Endodermal cell (in vitro differentiated cells): Measurements from ENCODE around the gene SIGLEC15. TPM values are rescaled to one million over a fixed set of nuclear protein-coding genes. Genes with fewer than 3 reads are reported as not detected.

ENCODE experiments used
- DNase-seq: peaks from one replicate; pipeline ENCODE4 v3.0.0-alpha.2; 2017
- H3K27ac ChIP-seq: 2 replicates; pipeline ENCODE4 v1.5.1; 2013; ENCODE audit warnings: mild to moderate bottlenecking, low read depth, low read length, moderate library complexity
- H3K27me3 ChIP-seq: 2 replicates; pipeline ENCODE4 v1.6.1; 2013; ENCODE audit warnings: mild to moderate bottlenecking, low read length, moderate library complexity; ENCODE audit not compliant: insufficient read depth, control insufficient read depth, poor library complexity, severe bottlenecking
- H3K36me3 ChIP-seq: 2 replicates; pipeline ENCODE4 v1.7.0; 2013; ENCODE audit warnings: mild to moderate bottlenecking, low read length, moderate library complexity; ENCODE audit not compliant: control insufficient read depth, insufficient read depth
- H3K4me1 ChIP-seq: one replicate; pipeline ENCODE4 v1.7.0; 2013; ENCODE audit warnings: low read length; ENCODE audit not compliant: control insufficient read depth, insufficient read depth
- H3K4me3 ChIP-seq: 2 replicates; pipeline ENCODE4 v1.5.1; 2013; ENCODE audit warnings: mild to moderate bottlenecking, low read length, moderate library complexity
- H3K9ac ChIP-seq: 2 replicates; pipeline ENCODE4 v1.6.1; 2013; ENCODE audit warnings: mild to moderate bottlenecking, low read length, moderate library complexity; ENCODE audit not compliant: poor library complexity, severe bottlenecking; ENCODE audit errors: extremely low read depth
- H3K9me3 ChIP-seq: 2 replicates; pipeline ENCODE4 v1.6.1; 2013; ENCODE audit warnings: mild to moderate bottlenecking, low read length, moderate library complexity; ENCODE audit not compliant: control insufficient read depth
- H3K27ac Mint-ChIP-seq: 2 replicates; pipeline ENCODE4 v1.8.0; 2020; ENCODE audit warnings: mixed read lengths
- H3K27me3 Mint-ChIP-seq: 2 replicates; pipeline ENCODE4 v1.8.0; 2021; ENCODE audit warnings: mild to moderate bottlenecking, mixed read lengths; ENCODE audit not compliant: insufficient read depth
- H3K36me3 Mint-ChIP-seq: 2 replicates; pipeline ENCODE4 v1.8.0; 2020; ENCODE audit warnings: low read depth, mixed read lengths
- H3K4me1 Mint-ChIP-seq: 2 replicates; pipeline ENCODE4 v1.8.0; 2020; ENCODE audit warnings: mixed read lengths
- H3K4me3 Mint-ChIP-seq: 2 replicates; pipeline ENCODE4 v1.8.0; 2020; ENCODE audit warnings: mild to moderate bottlenecking, moderate library complexity, mixed read lengths
- H3K9me3 Mint-ChIP-seq: 2 replicates; pipeline ENCODE4 v1.8.0; 2020; ENCODE audit warnings: mild to moderate bottlenecking, mixed read lengths
- WGBS, 2 experiments: methylation state at CpG; one replicate each; pipeline versions ENCODE4 v1.1.5 to v1.1.7; 2013; ENCODE audit warnings: missing lambda C conversion rate in 2 of 2, mixed read lengths in 1 of 2; ENCODE audit not compliant: insufficient coverage in 1 of 2, insufficient read length in 1 of 2; 5-methylcytosine and 5-hydroxymethylcytosine counted together
- total RNA-seq, 2 donors: library from RNA; stranded (reverse); fragmentation: NEBNext Ultra II Directional in 1 of 2; extraction: Animal tissue kit (Norgen Biotek cat#: 25700) in 1 of 2; gene quantifications; 2 replicates in 1 of 2; 3 replicates in 1 of 2; pipeline ENCODE4 v1.2.1, GENCODE V29; 2021
- TF ChIP-seq, protein P1 (sequence below): fragments of 200-600 bp; sonication (generic); conservative IDR thresholded peaks from 2 replicates; pipeline ENCODE4 v1.5.0; 2021; ENCODE audit warnings: antibody characterized with exemption, mild to moderate bottlenecking

Gene SIGLEC15
- total RNA-seq, 2 donors from 2014 or later = not detected

DNA sequence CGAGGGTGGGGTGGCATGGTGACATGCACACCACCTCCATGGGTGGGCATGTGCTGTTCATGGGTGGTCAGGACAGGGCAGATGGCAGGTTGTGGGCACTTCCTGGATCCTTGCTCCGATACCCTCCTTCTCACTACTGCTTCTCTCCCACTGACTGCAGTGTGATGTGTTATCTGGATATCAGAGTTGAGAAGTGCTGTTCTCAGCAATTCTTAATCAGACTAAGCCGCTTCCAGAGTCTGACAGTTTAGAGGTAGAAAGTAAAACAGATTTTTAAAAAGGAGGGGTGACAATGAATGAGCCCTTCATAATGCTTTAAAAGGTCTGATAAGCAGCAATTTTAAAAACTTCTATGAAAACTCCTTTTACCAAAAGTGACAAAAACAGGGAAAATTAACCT is 33.9 kb downstream of the SIGLEC15 start:
- 96 to 100% methylated on average over 1 to 3 of the region's 3 CpGs for WGBS, 2 experiments
- Mint-ChIP-seq H3K4me1 (peaks cover 2% of the 10 kb centered on the region), H3K9me3 (no peaks in the 10 kb centered on the region), H3K27ac (no peak overlapping the region), H3K4me3 (no peak overlapping the region), H3K27me3 (no peaks in the 10 kb centered on the region), H3K36me3 (peaks cover 81% of the 10 kb centered on the region)
- Histone ChIP-seq H3K27me3 (no peaks in the 10 kb centered on the region), H3K4me3 (no peak overlapping the region), H3K4me1 (no peaks in the 10 kb centered on the region), H3K36me3 (peaks cover 77% of the 10 kb centered on the region), H3K9ac (no peak overlapping the region), H3K27ac (no peak overlapping the region), H3K9me3 (peaks cover under 1% of the 10 kb centered on the region)
- DNase-seq = no peak
- TF ChIP-seq, protein P1, sequence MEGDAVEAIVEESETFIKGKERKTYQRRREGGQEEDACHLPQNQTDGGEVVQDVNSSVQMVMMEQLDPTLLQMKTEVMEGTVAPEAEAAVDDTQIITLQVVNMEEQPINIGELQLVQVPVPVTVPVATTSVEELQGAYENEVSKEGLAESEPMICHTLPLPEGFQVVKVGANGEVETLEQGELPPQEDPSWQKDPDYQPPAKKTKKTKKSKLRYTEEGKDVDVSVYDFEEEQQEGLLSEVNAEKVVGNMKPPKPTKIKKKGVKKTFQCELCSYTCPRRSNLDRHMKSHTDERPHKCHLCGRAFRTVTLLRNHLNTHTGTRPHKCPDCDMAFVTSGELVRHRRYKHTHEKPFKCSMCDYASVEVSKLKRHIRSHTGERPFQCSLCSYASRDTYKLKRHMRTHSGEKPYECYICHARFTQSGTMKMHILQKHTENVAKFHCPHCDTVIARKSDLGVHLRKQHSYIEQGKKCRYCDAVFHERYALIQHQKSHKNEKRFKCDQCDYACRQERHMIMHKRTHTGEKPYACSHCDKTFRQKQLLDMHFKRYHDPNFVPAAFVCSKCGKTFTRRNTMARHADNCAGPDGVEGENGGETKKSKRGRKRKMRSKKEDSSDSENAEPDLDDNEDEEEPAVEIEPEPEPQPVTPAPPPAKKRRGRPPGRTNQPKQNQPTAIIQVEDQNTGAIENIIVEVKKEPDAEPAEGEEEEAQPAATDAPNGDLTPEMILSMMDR = no peak

DNA sequence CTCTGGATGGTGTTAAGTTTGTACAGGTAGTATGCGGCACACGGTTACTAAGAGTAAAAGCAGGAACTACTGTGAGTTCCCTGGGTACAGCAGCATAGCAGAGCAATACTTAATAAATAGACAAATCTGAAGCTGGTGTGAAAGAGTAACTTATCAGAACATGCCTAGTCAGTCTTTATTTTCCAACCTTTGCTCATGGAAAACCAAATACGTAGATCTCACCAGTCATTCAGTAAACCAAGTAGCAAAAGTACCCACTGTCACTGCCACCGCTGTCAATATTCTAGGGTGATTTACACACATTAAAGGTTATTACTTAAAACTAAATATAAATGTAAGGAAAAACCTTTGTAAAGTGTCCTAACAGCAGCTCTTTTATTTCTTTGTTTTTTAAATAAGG is 35.0 kb downstream of the SIGLEC15 start:
- Histone ChIP-seq H3K27me3 (no peaks in the 10 kb centered on the region), H3K9ac (no peak overlapping the region), H3K27ac (no peak overlapping the region), H3K36me3 (peaks cover 81% of the 10 kb centered on the region), H3K9me3 (peaks cover 7% of the 10 kb centered on the region), H3K4me1 (no peaks in the 10 kb centered on the region), H3K4me3 (no peak overlapping the region)
- no peaks in the 10 kb centered on the region for H3K4me1 Mint-ChIP-seq
- no peaks in the 10 kb centered on the region for H3K27me3 Mint-ChIP-seq
- H3K36me3 Mint-ChIP-seq = peaks cover 87% of the 10 kb centered on the region
- DNase-seq = no peak
- 95 to 100% methylated on average over 1 to 4 of the region's 4 CpGs for WGBS, 2 experiments
- H3K4me3 Mint-ChIP-seq = no peak overlapping the region
- TF ChIP-seq, protein P1 = no peak
- no peak overlapping the region for H3K27ac Mint-ChIP-seq
- H3K9me3 Mint-ChIP-seq = no peaks in the 10 kb centered on the region

DNA sequence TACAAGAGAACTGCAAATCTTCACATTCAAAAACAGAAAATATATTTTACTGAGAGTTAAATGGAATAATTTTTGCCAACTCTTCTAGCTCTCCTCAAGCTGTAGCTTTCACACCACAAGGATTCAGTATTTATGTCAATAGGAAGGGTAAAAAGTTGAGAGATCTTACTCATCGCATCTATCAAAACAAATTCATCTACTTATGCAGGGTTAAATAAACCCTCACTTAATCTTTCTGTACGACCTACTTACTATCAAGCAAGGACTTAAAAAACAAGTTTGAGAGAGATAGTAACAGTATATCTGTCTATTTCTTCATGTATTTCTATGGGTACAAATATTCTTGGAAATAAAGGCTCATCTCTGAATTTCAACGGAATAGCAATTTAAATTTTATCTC is 35.5 kb downstream of the SIGLEC15 start:
- no CpG with 5 or more reads among the region's 3 CpGs for WGBS, 2 experiments
- H3K36me3 ChIP-seq = peaks cover 81% of the 10 kb centered on the region

More for the DNA sequence above, 35.5 kb downstream of the SIGLEC15 start:
- H3K9me3 ChIP-seq = peaks cover 7% of the 10 kb centered on the region
- H3K4me3 ChIP-seq = no peak overlapping the region
- Mint-ChIP-seq H3K36me3 (peaks cover 87% of the 10 kb centered on the region), H3K4me1 (no peaks in the 10 kb centered on the region), H3K9me3 (no peaks in the 10 kb centered on the region), H3K4me3 (no peak overlapping the region), H3K27me3 (no peaks in the 10 kb centered on the region), H3K27ac (no peak overlapping the region)
- TF ChIP-seq, protein P1 = no peak
- H3K4me1 ChIP-seq = no peaks in the 10 kb centered on the region
- no peak overlapping the region for H3K9ac ChIP-seq
- no peaks in the 10 kb centered on the region for H3K27me3 ChIP-seq
- DNase-seq = no peak
- no peak overlapping the region for H3K27ac ChIP-seq
